Tibial nerve (tissue), 4 donors: Measurements from ENCODE around the gene PGLYRP4. TPM values are rescaled to one million over a fixed set of nuclear protein-coding genes. Genes with fewer than 3 reads are reported as not detected.

Source experiments
- DNase-seq, 2 donors: peaks; one replicate each; pipeline ENCODE4 v3.0.0-alpha.2; 2019; ENCODE audit warnings: low spot score in 2 of 2
- H3K27ac ChIP-seq, 4 donors: fragments of 200-600 bp; sonication (generic) in 3 of 4; one replicate each; pipeline ENCODE4 v1.5.1; 2017 to 2019; ENCODE audit warnings: mild to moderate bottlenecking in 1 of 4
- H3K27me3 ChIP-seq, 2 donors: fragments of 200-600 bp; sonication (generic) in 1 of 2; one replicate each; pipeline versions ENCODE4 v1.5.1 to v1.6.0; 2017 to 2019
- H3K36me3 ChIP-seq, 3 donors: fragments of 200-600 bp; sonication (generic); one replicate each; pipeline ENCODE4 v1.5.1; 2018 to 2019
- H3K4me1 ChIP-seq, 4 donors: fragments of 200-600 bp; sonication (generic) in 3 of 4; one replicate each; pipeline ENCODE4 v1.5.1; 2017 to 2019
- H3K4me3 ChIP-seq, 4 donors: fragments of 200-600 bp; sonication (generic) in 3 of 4; one replicate each; pipeline ENCODE4 v1.5.1; 2017 to 2019; ENCODE audit warnings: mild to moderate bottlenecking in 1 of 4, moderate library complexity in 1 of 4
- H3K9me3 ChIP-seq, 4 donors: fragments of 200-600 bp; sonication (generic) in 3 of 4; one replicate each; pipeline ENCODE4 v1.5.1; 2017 to 2019
- CTCF ChIP-seq, 5 experiments: fragments of 200-600 bp in 3 of 5; fragments of 450-650 bp in 2 of 5; sonication (generic) in 3 of 5; IDR thresholded peaks; one replicate each; pipeline ENCODE4 v1.5.1; 2016 to 2019; ENCODE audit warnings: antibody characterized with exemption in 5 of 5, mild to moderate bottlenecking in 3 of 5, moderate library complexity in 2 of 5
- EP300 ChIP-seq, 2 donors: sonication (generic); formaldehyde crosslinking; IDR thresholded peaks; one replicate each; pipeline ENCODE4 v1.6.1; 2017; ENCODE audit warnings: antibody characterized with exemption in 2 of 2, mild to moderate bottlenecking in 1 of 2
- POLR2A ChIP-seq, 2 donors: fragments of 450-650 bp; IDR thresholded peaks; one replicate each; pipeline ENCODE4 v1.6.1; 2017; ENCODE audit warnings: antibody characterized with exemption in 2 of 2, mild to moderate bottlenecking in 2 of 2, moderate library complexity in 2 of 2
- WGBS, 2 donors: methylation state at CpG; one replicate each; pipeline ENCODE4 v1.1.5; 2018; 5-methylcytosine and 5-hydroxymethylcytosine counted together
- total RNA-seq, 4 donors: library from RNA; depleted of rRNA; stranded (reverse); fragments of >200 nt; gene quantifications; one replicate each; pipeline ENCODE4 v1.1.0, GENCODE V29; 2016

The PGLYRP4 gene
- total RNA-seq, 4 donors from 2014 or later, result not detected

GRCh38 chr1:153387785-153388184 is 39.1 kb upstream of the PGLYRP4 start:
- Histone ChIP-seq H3K4me3 (no peak overlapping the region), H3K9me3 (peaks cover 0 to 3% (median 0%) of the 10 kb centered on the region in 4 donors), H3K27ac (no peak overlapping the region), H3K36me3 (no peaks in the 10 kb centered on the region), H3K4me1 (no peaks in the 10 kb centered on the region), H3K27me3 (no peaks in the 10 kb centered on the region)
- TF ChIP-seq EP300 (IDR thresholded peaks at IDR 0.05) (no peak), CTCF (IDR thresholded peaks at IDR 0.05) (no peak), POLR2A (IDR thresholded peaks at IDR 0.05) (no peak)
- 70 to 80% methylated on average over 4 of the region's 4 CpGs for WGBS, 2 donors
- no peak for DNase-seq

- Histone ChIP-seq H3K9me3 (peaks cover 0 to 11% (median 0%) of the 10 kb centered on the region in 4 donors), H3K4me1 (no peaks in the 10 kb centered on the region), H3K4me3 (no peak overlapping the region), H3K27me3 (no peaks in the 10 kb centered on the region), H3K36me3 (no peaks in the 10 kb centered on the region), H3K27ac (no peak overlapping the region)
- TF ChIP-seq POLR2A (IDR thresholded peaks at IDR 0.05) (no peak), CTCF (IDR thresholded peaks at IDR 0.05) (no peak), EP300 (IDR thresholded peaks at IDR 0.05) (no peak)
- DNase-seq, result no peak
- WGBS, 2 donors, result 86 to 91% methylated on average over 4 of the region's 4 CpGs
Measured at GRCh38 chr1:153387001-153387400, 38.4 kb upstream of the PGLYRP4 start.

- H3K27me3 ChIP-seq, result no peaks in the 10 kb centered on the region
- WGBS, 2 donors, result 76 to 84% methylated on average over 5 of the region's 5 CpGs
- H3K27ac ChIP-seq, result no peak overlapping the region
- H3K4me1 ChIP-seq, result no peaks in the 10 kb centered on the region
- H3K4me3 ChIP-seq, result no peak overlapping the region
- DNase-seq, result peak in 1 of 2 donors; percentile 53
- no peaks in the 10 kb centered on the region for H3K36me3 ChIP-seq
- H3K9me3 ChIP-seq, result peaks cover 0 to 16% (median under 1%) of the 10 kb centered on the region in 4 donors
- TF ChIP-seq POLR2A (IDR thresholded peaks at IDR 0.05) (no peak), EP300 (IDR thresholded peaks at IDR 0.05) (peak in 1 of 2 donors; percentile 75)
Measured at GRCh38 chr1:153386500-153386901, 37.9 kb upstream of the PGLYRP4 start.

GRCh38 chr1:153384958-153385580 is 36.4 kb upstream of the PGLYRP4 start:
- Histone ChIP-seq H3K4me3 (no peak overlapping the region), H3K27ac (no peak overlapping the region), H3K9me3 (peaks cover 0 to 26% (median 3%) of the 10 kb centered on the region in 4 donors), H3K36me3 (no peaks in the 10 kb centered on the region), H3K4me1 (no peaks in the 10 kb centered on the region), H3K27me3 (no peaks in the 10 kb centered on the region)
- DNase-seq, result no peak
- no peak for TF ChIP-seq POLR2A (IDR thresholded peaks at IDR 0.05)
- no peak for TF ChIP-seq CTCF (IDR thresholded peaks at IDR 0.05)
- TF ChIP-seq EP300 (IDR thresholded peaks at IDR 0.05), result no peak
- 82 to 83% methylated on average over 4 of the region's 4 CpGs for WGBS, 2 donors

GRCh38 chr1:153380711-153381110 is 32.1 kb upstream of the PGLYRP4 start:
- TF ChIP-seq CTCF (IDR thresholded peaks at IDR 0.05), result no peak
- TF ChIP-seq POLR2A (IDR thresholded peaks at IDR 0.05), result no peak
- no peak for TF ChIP-seq EP300 (IDR thresholded peaks at IDR 0.05)
- Histone ChIP-seq H3K27me3 (no peaks in the 10 kb centered on the region), H3K4me1 (no peaks in the 10 kb centered on the region), H3K36me3 (no peaks in the 10 kb centered on the region), H3K4me3 (no peak overlapping the region), H3K27ac (no peak overlapping the region), H3K9me3 (peaks cover 0 to 26% (median 3%) of the 10 kb centered on the region in 4 donors)
- no peak for DNase-seq
- 90 to 93% methylated on average over 23 of the region's 23 CpGs for WGBS, 2 donors
